ENCODE results near the gene TNFRSF19. TPM values are rescaled to one million over a fixed set of nuclear protein-coding genes. Genes with fewer than 3 reads are reported as not detected.

TNFRSF19 gene
- total RNA-seq, 4 donors from 2014 or later = 5.2 to 9.5 (median 7.2) TPM

DNA sequence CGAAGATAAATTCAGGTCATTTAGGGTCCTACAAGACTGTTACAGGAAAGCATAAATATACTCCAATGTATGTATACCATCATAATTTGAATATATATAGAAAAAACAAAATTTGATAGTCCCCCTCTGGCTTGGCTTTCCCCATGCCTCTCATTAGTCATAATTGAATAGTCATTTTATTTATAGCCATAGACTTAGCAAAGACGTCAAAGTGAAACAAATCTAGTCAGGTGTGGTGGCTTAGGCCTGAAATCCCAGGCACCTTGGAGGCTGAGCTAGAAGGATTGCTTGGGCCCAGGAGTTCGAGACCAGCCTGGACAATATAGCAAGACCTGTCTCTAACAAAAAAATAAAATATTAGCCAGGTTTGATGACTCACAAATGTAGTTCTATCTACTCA is 141.1 kb downstream of the TNFRSF19 start:
- Histone ChIP-seq H3K27ac (no peak overlapping the region), H3K27me3 (no peaks in the 10 kb centered on the region), H3K36me3 (no peaks in the 10 kb centered on the region), H3K9me3 (no peaks in the 10 kb centered on the region), H3K4me3 (no peak overlapping the region), H3K4me1 (peaks cover 0 to 4% (median 0%) of the 10 kb centered on the region in 3 donors)
- DNase-seq = no peak
- TF ChIP-seq, protein P1, sequence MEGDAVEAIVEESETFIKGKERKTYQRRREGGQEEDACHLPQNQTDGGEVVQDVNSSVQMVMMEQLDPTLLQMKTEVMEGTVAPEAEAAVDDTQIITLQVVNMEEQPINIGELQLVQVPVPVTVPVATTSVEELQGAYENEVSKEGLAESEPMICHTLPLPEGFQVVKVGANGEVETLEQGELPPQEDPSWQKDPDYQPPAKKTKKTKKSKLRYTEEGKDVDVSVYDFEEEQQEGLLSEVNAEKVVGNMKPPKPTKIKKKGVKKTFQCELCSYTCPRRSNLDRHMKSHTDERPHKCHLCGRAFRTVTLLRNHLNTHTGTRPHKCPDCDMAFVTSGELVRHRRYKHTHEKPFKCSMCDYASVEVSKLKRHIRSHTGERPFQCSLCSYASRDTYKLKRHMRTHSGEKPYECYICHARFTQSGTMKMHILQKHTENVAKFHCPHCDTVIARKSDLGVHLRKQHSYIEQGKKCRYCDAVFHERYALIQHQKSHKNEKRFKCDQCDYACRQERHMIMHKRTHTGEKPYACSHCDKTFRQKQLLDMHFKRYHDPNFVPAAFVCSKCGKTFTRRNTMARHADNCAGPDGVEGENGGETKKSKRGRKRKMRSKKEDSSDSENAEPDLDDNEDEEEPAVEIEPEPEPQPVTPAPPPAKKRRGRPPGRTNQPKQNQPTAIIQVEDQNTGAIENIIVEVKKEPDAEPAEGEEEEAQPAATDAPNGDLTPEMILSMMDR (IDR thresholded peaks at IDR 0.05) = no peak
- no peak for TF ChIP-seq POLR2A (IDR thresholded peaks at IDR 0.05)
- WGBS, 2 donors = 53 to 55% methylated on average over 3 of the region's 3 CpGs
- intact Hi-C loops (cut with DNase I) = no loop called here

DNA sequence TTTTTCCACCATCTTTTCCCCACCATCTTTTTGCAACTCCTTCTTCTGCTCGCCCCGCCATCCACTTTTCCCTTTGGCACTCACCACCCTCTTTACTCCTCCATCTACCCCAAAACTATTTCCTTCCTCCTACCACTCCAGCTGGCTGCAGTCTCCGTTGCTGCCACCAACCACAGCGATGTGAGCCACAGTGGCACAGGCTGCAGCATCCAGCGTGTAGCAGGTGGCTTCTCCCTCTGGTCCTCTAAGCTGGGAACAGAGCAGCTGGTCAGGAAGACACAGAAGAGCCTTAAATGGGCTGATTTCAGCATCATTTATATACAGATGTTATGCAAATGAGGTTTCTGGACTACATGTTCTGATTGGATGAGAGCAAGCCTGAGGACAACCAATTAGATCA is 144.5 kb downstream of the TNFRSF19 start:
- intact Hi-C loops (cut with DNase I) = no loop called here
- Histone ChIP-seq H3K27me3 (no peaks in the 10 kb centered on the region), H3K4me1 (peaks cover 0 to 30% (median 4%) of the 10 kb centered on the region in 3 donors), H3K27ac (no peak overlapping the region), H3K9me3 (no peaks in the 10 kb centered on the region), H3K36me3 (no peaks in the 10 kb centered on the region), H3K4me3 (no peak overlapping the region)
- WGBS, 2 donors = 79 to 85% methylated on average over 5 of the region's 5 CpGs
- TF ChIP-seq, protein P1 (IDR thresholded peaks at IDR 0.05) = no peak
- no peak for TF ChIP-seq POLR2A (IDR thresholded peaks at IDR 0.05)
- DNase-seq = no peak

DNA sequence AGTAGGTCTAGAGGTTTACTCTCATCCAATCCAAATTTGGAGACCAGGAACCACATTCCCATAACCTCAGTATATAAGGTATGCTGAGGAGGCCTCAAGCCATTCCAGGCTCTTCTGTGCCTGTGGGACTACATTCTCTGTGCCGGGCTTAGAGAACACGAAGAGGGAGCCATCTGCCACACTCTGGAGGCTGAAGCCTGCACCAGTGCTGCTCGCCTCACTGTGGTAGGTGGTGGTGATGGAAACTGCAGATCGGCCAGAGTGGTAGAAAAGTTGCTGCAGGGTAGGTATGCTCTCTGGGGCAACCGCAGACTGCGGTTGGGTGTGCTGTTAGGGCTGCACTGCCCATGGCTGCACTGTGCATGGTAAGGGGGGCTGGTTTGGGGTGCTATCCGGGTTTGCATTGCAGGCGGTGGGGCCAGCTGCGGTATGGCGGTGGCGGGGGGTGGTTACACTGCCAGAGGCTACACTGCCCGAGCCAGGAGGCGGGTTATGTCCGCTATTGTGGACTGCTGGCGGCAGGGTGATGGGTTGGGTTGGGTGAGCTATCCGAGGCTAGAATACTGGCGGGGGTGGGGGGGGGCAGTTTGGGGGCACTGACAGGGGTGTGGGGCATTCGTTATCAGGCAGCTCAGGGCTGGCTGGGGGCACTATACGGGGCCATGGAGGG is 145.0 kb downstream of the TNFRSF19 start:
- H3K27ac ChIP-seq = no peak overlapping the region
- no peak for TF ChIP-seq POLR2A (IDR thresholded peaks at IDR 0.05)
- TF ChIP-seq, protein P1 (IDR thresholded peaks at IDR 0.05) = no peak
- H3K36me3 ChIP-seq = no peaks in the 10 kb centered on the region
- H3K27me3 ChIP-seq = no peaks in the 10 kb centered on the region
- no peak overlapping the region for H3K4me3 ChIP-seq
- 87 to 92% methylated on average over 9 to 11 of the region's 19 CpGs for WGBS, 2 donors
- no peak for DNase-seq
- H3K4me1 ChIP-seq = peaks cover 0 to 30% (median 4%) of the 10 kb centered on the region in 3 donors
- intact Hi-C loops (cut with DNase I) = no loop called here
- no peaks in the 10 kb centered on the region for H3K9me3 ChIP-seq

DNA sequence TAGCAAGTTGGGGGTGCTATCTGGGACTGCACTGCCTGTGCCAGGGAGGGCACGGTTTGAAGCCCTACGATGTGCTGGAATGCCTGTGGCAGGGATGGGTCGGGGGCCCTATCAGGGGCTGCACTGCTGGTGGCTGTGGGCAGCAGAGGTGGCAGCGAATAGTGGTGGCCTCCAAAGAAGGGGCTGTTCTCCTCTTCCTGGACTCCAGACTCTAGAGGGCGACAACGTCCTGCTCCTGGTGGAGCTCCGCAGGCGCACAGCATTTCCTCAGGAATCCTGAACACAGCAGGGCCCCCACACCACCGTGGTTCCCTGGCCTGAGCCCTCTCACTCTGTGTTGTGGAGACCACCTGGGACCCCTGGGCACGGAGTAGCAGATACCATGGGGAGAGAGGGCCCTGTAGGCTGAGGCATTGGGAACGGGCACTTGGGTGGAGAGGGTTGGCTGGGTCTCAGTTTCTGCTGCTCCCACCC is 145.6 kb downstream of the TNFRSF19 start:
- Histone ChIP-seq H3K4me1 (peaks cover 0 to 30% (median 4%) of the 10 kb centered on the region in 3 donors), H3K36me3 (no peaks in the 10 kb centered on the region), H3K4me3 (no peak overlapping the region), H3K9me3 (no peaks in the 10 kb centered on the region), H3K27me3 (no peaks in the 10 kb centered on the region), H3K27ac (no peak overlapping the region)
- no peak for TF ChIP-seq POLR2A (IDR thresholded peaks at IDR 0.05)
- TF ChIP-seq, protein P1 (IDR thresholded peaks at IDR 0.05) = peak in 4 of 6 experiments; percentile 17 to 53 (median 28)
- no peak for DNase-seq
- 78 to 100% methylated on average over 1 to 7 of the region's 11 CpGs for WGBS, 2 donors
- intact Hi-C loops (cut with DNase I) = no loop called here

DNA sequence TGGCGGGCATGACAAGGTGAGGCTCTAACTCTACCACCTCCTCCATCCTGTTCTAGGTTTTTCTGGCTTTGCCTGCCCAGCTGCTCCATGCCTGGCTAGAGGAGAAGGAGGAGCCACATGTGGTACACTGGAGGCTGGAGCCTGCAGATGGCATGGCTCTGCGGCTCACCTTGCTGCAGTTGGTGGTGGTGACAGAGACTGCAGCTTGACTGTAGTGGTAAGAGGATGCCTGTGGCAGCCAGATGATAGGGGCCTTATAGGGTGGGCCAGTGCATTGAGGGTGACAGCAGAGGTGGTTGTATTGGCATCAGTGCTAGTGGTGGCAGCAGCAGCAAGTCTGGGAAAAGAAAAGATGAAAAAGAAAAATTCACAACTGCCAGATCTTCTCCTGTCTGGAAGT is 146.2 kb downstream of the TNFRSF19 start:
- TF ChIP-seq POLR2A (IDR thresholded peaks at IDR 0.05) = no peak
- TF ChIP-seq, protein P1 (IDR thresholded peaks at IDR 0.05) = no peak
- Histone ChIP-seq H3K36me3 (no peaks in the 10 kb centered on the region), H3K9me3 (no peaks in the 10 kb centered on the region), H3K4me3 (no peak overlapping the region), H3K27ac (no peak overlapping the region), H3K4me1 (peaks cover 0 to 30% (median 4%) of the 10 kb centered on the region in 3 donors), H3K27me3 (no peaks in the 10 kb centered on the region)
- DNase-seq = no peak
- intact Hi-C loops (cut with DNase I) = no loop called here
- 93 to 100% methylated on average over 1 to 2 of the region's 2 CpGs for WGBS, 2 donors
